ENCODE results near the gene KCNS3. TPM values are rescaled to one million over a fixed set of nuclear protein-coding genes. Genes with fewer than 3 reads are reported as not detected.
A peak's percentile ranks its signal among the peaks of the same experiment; 100 is the strongest.

The KCNS3 gene
- total and polyA plus RNA-seq, 8 donors = 3.3 to 16.4 (median 6.1) TPM

DNA sequence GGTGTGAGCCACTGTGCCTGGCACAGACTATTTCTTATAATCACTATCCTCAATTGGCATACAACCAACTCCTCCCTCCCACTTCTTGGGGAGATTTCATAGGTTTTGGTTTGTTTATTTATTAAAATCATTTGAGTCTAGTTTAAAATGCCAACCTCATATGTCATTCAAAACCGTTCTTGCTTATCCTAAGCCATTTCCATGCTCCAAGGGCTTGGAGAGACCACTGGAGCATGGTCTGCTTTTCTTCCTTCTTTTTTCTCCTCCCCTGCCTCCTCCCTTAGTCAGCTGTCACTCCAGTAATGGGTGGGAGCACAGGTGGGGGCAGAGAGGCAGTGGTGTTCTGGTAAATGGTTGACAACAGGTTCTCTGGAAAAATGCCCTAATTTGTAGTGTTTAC, 20.4 kb upstream of the KCNS3 start:
- TF ChIP-seq, protein P1, sequence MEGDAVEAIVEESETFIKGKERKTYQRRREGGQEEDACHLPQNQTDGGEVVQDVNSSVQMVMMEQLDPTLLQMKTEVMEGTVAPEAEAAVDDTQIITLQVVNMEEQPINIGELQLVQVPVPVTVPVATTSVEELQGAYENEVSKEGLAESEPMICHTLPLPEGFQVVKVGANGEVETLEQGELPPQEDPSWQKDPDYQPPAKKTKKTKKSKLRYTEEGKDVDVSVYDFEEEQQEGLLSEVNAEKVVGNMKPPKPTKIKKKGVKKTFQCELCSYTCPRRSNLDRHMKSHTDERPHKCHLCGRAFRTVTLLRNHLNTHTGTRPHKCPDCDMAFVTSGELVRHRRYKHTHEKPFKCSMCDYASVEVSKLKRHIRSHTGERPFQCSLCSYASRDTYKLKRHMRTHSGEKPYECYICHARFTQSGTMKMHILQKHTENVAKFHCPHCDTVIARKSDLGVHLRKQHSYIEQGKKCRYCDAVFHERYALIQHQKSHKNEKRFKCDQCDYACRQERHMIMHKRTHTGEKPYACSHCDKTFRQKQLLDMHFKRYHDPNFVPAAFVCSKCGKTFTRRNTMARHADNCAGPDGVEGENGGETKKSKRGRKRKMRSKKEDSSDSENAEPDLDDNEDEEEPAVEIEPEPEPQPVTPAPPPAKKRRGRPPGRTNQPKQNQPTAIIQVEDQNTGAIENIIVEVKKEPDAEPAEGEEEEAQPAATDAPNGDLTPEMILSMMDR (IDR thresholded peaks at IDR 0.05) = no peak
- FAIRE-seq (no peak), ATAC-seq (no peak), DNase-seq (no peak)
- peaks cover 0 to 4% (median 0%) of the 10 kb centered on the region in 4 donors for H3K27me3 ChIP-seq
- no peaks in the 10 kb centered on the region for H3K4me1 ChIP-seq
- H3K36me3 ChIP-seq = no peaks in the 10 kb centered on the region
- no peak overlapping the region for H3K4me3 ChIP-seq
- no peaks in the 10 kb centered on the region for H3K9me3 ChIP-seq
- 33 to 38% methylated on average over 1 of the region's 1 CpG for WGBS, 2 donors
- intact Hi-C loops (cut with DNase I) = loop anchor here in 1 of 3 donors (10.0 kb wide), 2 partner anchors 297 to 527 kb away; no protein-coding TSS in a partner anchor
- H3K27ac ChIP-seq = no peak overlapping the region

DNA sequence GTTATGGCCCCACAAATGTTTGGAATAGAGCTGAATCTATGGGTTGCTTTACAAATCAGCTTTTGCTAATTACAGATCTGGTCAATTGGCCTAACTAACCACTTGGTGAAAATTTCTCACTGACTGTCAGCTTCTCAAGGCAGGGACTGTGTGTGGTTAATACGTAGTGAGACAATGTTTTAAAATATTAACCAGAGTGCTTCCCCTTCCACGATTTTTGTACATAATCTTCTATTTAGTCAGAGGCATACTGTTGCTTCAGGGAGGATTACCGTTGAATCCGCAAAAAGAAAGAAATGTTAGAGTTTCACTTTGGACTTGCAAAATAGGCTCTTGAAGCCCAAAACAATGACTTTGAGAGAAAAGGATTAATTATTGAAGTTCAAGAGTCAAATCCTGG, 14.9 kb upstream of the KCNS3 start:
- WGBS, 2 donors = 30 to 35% methylated on average over 4 of the region's 4 CpGs
- DNase-seq (no peak), FAIRE-seq (no peak), ATAC-seq (peak in 2 of 4 donors; percentile 37 to 59)
- Histone ChIP-seq H3K27me3 (peaks cover 0 to 4% (median 0%) of the 10 kb centered on the region in 4 donors), H3K4me1 (no peaks in the 10 kb centered on the region), H3K27ac (peak overlapping the region in 1 of 4 donors; percentile 13), H3K4me3 (no peak overlapping the region), H3K9me3 (no peaks in the 10 kb centered on the region), H3K36me3 (no peaks in the 10 kb centered on the region)
- TF ChIP-seq, protein P1 (IDR thresholded peaks at IDR 0.05) = no peak
- intact Hi-C loops (cut with DNase I) = no loop called here

DNA sequence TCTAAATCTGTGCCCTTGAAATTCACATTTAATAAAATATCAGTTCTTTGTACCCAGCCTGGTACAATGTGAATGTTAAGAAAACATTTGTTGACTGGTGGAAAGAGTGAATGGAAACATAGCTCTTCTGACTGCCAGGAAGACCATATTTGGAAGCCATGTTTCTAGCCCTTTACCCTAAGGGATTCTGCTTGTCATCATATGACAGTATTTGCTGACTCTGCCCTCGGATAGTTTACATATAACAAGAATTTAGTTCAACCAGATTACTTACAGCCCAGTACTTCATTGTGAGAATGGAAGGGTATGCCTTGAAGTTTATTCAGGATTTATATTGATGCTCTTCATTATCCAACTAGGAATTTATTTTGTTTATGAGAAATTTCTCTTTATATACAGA, 13.8 kb upstream of the KCNS3 start:
- Histone ChIP-seq H3K4me3 (no peak overlapping the region), H3K4me1 (no peaks in the 10 kb centered on the region), H3K9me3 (no peaks in the 10 kb centered on the region), H3K36me3 (no peaks in the 10 kb centered on the region), H3K27me3 (peaks cover 0 to 3% (median 0%) of the 10 kb centered on the region in 4 donors), H3K27ac (no peak overlapping the region)
- TF ChIP-seq, protein P1 (IDR thresholded peaks at IDR 0.05) = no peak
- WGBS, 2 donors = 39 to 44% methylated on average over 1 of the region's 1 CpG
- no peak for DNase-seq
- no peak for FAIRE-seq
- no peak for ATAC-seq
- intact Hi-C loops (cut with DNase I) = no loop called here

DNA sequence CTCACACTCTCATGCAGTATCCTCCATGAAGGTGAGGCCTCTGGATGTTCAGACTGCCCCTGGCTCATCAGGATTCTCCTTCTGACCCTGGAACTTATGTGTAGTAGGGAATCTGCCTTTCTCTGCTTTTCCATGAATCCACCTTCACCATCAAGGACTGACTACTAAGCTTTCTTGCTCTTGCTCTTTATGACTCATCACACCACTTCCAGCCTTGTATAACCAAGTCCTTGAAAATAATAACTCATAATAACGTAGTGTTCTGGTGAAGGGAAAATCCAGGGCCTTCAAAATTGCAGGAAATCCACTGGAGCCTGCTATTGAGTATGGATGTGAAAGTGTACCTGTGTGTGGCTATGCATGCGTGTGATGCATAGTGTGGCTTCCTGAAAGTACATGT, 11.3 kb upstream of the KCNS3 start:
- Histone ChIP-seq H3K9me3 (no peaks in the 10 kb centered on the region), H3K4me1 (no peaks in the 10 kb centered on the region), H3K36me3 (no peaks in the 10 kb centered on the region), H3K4me3 (no peak overlapping the region), H3K27me3 (no peaks in the 10 kb centered on the region), H3K27ac (no peak overlapping the region)
- WGBS, 2 donors = 79 to 85% methylated on average over 2 of the region's 2 CpGs
- TF ChIP-seq, protein P1 (IDR thresholded peaks at IDR 0.05) = no peak
- ATAC-seq (no peak), DNase-seq (no peak), FAIRE-seq (no peak)
- intact Hi-C loops (cut with DNase I) = no loop called here

DNA sequence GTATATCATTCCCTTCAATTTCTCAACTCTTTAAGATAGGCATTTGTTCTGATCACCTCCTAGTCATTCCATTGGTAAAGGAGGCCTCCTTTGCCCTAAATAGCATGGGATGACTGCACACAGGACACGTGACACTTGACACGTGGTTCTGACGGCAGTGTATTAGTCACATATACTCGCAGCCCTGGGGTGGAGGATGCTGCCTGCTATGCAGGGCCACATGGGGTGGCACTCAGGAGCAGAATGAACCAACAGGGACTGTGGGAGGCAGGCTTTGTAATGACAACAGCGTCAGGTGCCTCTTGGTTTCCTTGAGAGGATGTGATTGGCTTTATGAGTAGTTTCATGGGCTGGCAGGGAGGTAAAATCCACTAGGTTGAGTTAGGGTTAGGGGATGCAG, 9.3 kb upstream of the KCNS3 start:
- Histone ChIP-seq H3K4me3 (no peak overlapping the region), H3K27me3 (no peaks in the 10 kb centered on the region), H3K9me3 (no peaks in the 10 kb centered on the region), H3K36me3 (no peaks in the 10 kb centered on the region), H3K4me1 (no peaks in the 10 kb centered on the region), H3K27ac (no peak overlapping the region)
- FAIRE-seq (no peak), DNase-seq (no peak), ATAC-seq (no peak)
- intact Hi-C loops (cut with DNase I) = no loop called here
- WGBS, 2 donors = 77 to 78% methylated on average over 5 of the region's 5 CpGs
- TF ChIP-seq, protein P1 (IDR thresholded peaks at IDR 0.05) = no peak

All from pancreas (tissue), 10 donors.